ENCODE data around the gene TFEC.

- TF ChIP-seq EP300 (conservative IDR thresholded peaks at IDR 0.05; ENCODE audit: poor library complexity, severe bottlenecking): no peak
- TF ChIP-seq, protein P1, sequence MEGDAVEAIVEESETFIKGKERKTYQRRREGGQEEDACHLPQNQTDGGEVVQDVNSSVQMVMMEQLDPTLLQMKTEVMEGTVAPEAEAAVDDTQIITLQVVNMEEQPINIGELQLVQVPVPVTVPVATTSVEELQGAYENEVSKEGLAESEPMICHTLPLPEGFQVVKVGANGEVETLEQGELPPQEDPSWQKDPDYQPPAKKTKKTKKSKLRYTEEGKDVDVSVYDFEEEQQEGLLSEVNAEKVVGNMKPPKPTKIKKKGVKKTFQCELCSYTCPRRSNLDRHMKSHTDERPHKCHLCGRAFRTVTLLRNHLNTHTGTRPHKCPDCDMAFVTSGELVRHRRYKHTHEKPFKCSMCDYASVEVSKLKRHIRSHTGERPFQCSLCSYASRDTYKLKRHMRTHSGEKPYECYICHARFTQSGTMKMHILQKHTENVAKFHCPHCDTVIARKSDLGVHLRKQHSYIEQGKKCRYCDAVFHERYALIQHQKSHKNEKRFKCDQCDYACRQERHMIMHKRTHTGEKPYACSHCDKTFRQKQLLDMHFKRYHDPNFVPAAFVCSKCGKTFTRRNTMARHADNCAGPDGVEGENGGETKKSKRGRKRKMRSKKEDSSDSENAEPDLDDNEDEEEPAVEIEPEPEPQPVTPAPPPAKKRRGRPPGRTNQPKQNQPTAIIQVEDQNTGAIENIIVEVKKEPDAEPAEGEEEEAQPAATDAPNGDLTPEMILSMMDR (IDR thresholded peaks at IDR 0.05; ENCODE audit: poor library complexity, severe bottlenecking): no peak
- no peak for TF ChIP-seq MXI1 (conservative IDR thresholded peaks at IDR 0.05; ENCODE audit: poor library complexity, severe bottlenecking)
- TF ChIP-seq RAD21 (conservative IDR thresholded peaks at IDR 0.05): no peak
- TF ChIP-seq SMC3 (conservative IDR thresholded peaks at IDR 0.05; ENCODE audit: poor library complexity): no peak
- TF ChIP-seq POLR2AphosphoS5 (IDR thresholded peaks at IDR 0.05): no peak
- no peak for TF ChIP-seq TAF1 (IDR thresholded peaks at IDR 0.05; ENCODE audit: low read depth)
Observed at GRCh38 chr7:115906731-115907130, 123.8 kb downstream of the TFEC start.

Data from neural cell (in vitro differentiated cells).